Neural progenitor cell (in vitro differentiated cells): ENCODE data around the gene NRGN.

Experiments used
- EZH2phosphoT487 ChIP-seq: fragments of 200-600 bp; sonication (generic); IDR thresholded peaks from 2 replicates; pipeline ENCODE4 v1.6.1; 2017; ENCODE audit warnings: antibody characterized with exemption
- TF ChIP-seq, protein P1 (sequence below): fragments of 200-600 bp; sonication (generic); IDR thresholded peaks from 2 replicates; pipeline ENCODE4 v1.5.1; 2017; ENCODE audit warnings: antibody characterized with exemption, mild to moderate bottlenecking

- TF ChIP-seq, protein P1, sequence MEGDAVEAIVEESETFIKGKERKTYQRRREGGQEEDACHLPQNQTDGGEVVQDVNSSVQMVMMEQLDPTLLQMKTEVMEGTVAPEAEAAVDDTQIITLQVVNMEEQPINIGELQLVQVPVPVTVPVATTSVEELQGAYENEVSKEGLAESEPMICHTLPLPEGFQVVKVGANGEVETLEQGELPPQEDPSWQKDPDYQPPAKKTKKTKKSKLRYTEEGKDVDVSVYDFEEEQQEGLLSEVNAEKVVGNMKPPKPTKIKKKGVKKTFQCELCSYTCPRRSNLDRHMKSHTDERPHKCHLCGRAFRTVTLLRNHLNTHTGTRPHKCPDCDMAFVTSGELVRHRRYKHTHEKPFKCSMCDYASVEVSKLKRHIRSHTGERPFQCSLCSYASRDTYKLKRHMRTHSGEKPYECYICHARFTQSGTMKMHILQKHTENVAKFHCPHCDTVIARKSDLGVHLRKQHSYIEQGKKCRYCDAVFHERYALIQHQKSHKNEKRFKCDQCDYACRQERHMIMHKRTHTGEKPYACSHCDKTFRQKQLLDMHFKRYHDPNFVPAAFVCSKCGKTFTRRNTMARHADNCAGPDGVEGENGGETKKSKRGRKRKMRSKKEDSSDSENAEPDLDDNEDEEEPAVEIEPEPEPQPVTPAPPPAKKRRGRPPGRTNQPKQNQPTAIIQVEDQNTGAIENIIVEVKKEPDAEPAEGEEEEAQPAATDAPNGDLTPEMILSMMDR, result no peak
- no peak for TF ChIP-seq EZH2phosphoT487
Observed at GRCh38 chr11:124699547-124699946, 40.2 kb upstream of the NRGN start.
